Loucy (cell line): Measurements from ENCODE around the gene SPRYD3.

Experiments used
- CTCF ChIP-seq: fragments of 200-600 bp; sonication (generic); conservative IDR thresholded peaks from 2 replicates; pipeline ENCODE4 v1.5.1; 2014; ENCODE audit warnings: mild to moderate bottlenecking, antibody characterized with exemption, low read length
- EZH2phosphoT487 ChIP-seq: fragments of 200-600 bp; IDR thresholded peaks from 2 replicates; pipeline ENCODE4 v1.6.1; 2018; ENCODE audit warnings: antibody characterized with exemption, mild to moderate bottlenecking, moderate library complexity, borderline replicate concordance

DNA sequence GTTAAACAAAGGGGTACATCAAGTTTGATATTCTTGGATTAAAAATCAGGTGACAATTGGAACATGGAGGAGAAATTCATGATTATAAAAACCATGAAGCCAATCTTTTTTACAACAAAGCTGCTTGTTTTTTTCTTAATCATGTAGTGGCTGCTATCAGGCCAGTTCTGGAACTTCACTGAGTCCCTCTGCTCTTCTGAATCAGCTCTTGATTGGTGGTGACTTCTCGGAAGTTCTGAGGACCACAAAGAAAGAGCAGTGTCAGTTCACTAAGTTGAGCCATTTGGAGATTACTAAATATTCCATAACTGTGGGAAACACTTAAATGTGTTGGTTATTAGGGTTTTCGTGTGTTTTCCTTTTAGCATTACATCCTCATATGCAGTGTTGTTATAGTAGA is 64.5 kb downstream of the SPRYD3 start:
- TF ChIP-seq CTCF (no peak), EZH2phosphoT487 (no peak)
